OCI-LY7 (cell line): ENCODE measurements around the gene CDH16. TPM values are rescaled to one million over a fixed set of nuclear protein-coding genes. Genes with fewer than 3 reads are reported as not detected.
"Not testable (repeated sequence)": the region's sequence is repeated elsewhere in the genome, so short reads cannot be mapped to it uniquely, and the experiment has no call there.

Experiments used
- BruUV-seq: library from RNA; stranded (reverse); fragments of 400-500 nt; replicated peaks from 2 replicates; lab custom pipeline; 2021; lab: Mats Ljungman, UMichigan
- CTCF ChIA-PET: fragments of 300-600 bp; sonication (Branson Sonifier 250); formaldehyde crosslinking; loops from one replicate; lab custom pipeline; 2022; ENCODE audit warnings: antibody characterized with exemption; ENCODE audit not compliant: unreplicated experiment; lab: Charles Lee
- POLR2A ChIA-PET: fragments of 300-600 bp; sonication (Branson Sonifier 250); formaldehyde crosslinking; loops from one replicate; lab custom pipeline; 2022; ENCODE audit warnings: antibody characterized with exemption; lab: Charles Lee
- DNase-seq: peaks from one replicate; pipeline ENCODE4 v3.0.0-alpha.2; 2015; ENCODE audit warnings: low spot score
- H2AFZ ChIP-seq: fragments of 200-600 bp; sonication (generic), shearing (Covaris generic); 2 replicates; pipeline ENCODE4 v1.6.1; 2014; ENCODE audit warnings: mild to moderate bottlenecking, antibody characterized with exemption, low read length, moderate library complexity
- H3K27ac ChIP-seq: fragments of 200-600 bp; sonication (generic); 2 replicates; pipeline ENCODE4 v1.5.1; 2014; ENCODE audit warnings: mixed run types, low read depth, mild to moderate bottlenecking, moderate library complexity, low read length, inconsistent platforms; ENCODE audit not compliant: poor library complexity, severe bottlenecking
- H3K36me3 ChIP-seq: fragments of 200-600 bp; sonication (generic); 2 replicates; pipeline ENCODE4 v1.6.1; 2014; ENCODE audit warnings: mild to moderate bottlenecking, antibody characterized with exemption, low read length, moderate library complexity, mixed read lengths; ENCODE audit not compliant: insufficient read depth
- H3K4me1 ChIP-seq: fragments of 200-600 bp; sonication (generic); 2 replicates; pipeline ENCODE4 v1.5.1; 2014; ENCODE audit warnings: mild to moderate bottlenecking, low read length; ENCODE audit not compliant: insufficient read depth, poor library complexity, severe bottlenecking
- H3K4me2 ChIP-seq: fragments of 200-600 bp; sonication (generic); 2 replicates; pipeline ENCODE4 v1.6.1; 2014; ENCODE audit warnings: mild to moderate bottlenecking, low read length
- H3K4me3 ChIP-seq: fragments of 200-600 bp; sonication (generic); 2 replicates; pipeline ENCODE4 v1.5.1; 2014; ENCODE audit warnings: mild to moderate bottlenecking, low read depth, low read length; ENCODE audit not compliant: poor library complexity, severe bottlenecking
- H3K79me2 ChIP-seq: fragments of 200-600 bp; sonication (generic); 2 replicates; pipeline ENCODE4 v1.6.1; 2016; ENCODE audit warnings: low read depth, mild to moderate bottlenecking, low read length, moderate library complexity, mixed read lengths; ENCODE audit not compliant: insufficient read depth
- H3K9me2 ChIP-seq: fragments of 200-600 bp; sonication (generic); 2 replicates; pipeline ENCODE4 v1.6.1; 2016; ENCODE audit warnings: mild to moderate bottlenecking, low read length, mixed read lengths; ENCODE audit not compliant: insufficient read depth
- H3K9me3 ChIP-seq: fragments of 200-600 bp; sonication (generic); 2 replicates; pipeline ENCODE4 v1.6.1; 2014; ENCODE audit warnings: mild to moderate bottlenecking, mixed run types, low read length, mixed read lengths
- H4K20me1 ChIP-seq: fragments of 200-600 bp; sonication (generic); 2 replicates; pipeline ENCODE4 v1.6.1; 2014; ENCODE audit warnings: mild to moderate bottlenecking, antibody characterized with exemption, low read length, moderate library complexity, mixed read lengths; ENCODE audit not compliant: insufficient read depth
- CTCF ChIP-seq: fragments of 200-600 bp; sonication (generic); conservative IDR thresholded peaks from 2 replicates; pipeline ENCODE4 v1.5.1; 2014; ENCODE audit warnings: mild to moderate bottlenecking, antibody characterized with exemption, low read length, moderate library complexity, mixed read lengths
- EZH2phosphoT487 ChIP-seq: fragments of 200-600 bp; sonication (generic); IDR thresholded peaks from 2 replicates; pipeline ENCODE4 v1.6.1; 2018; ENCODE audit warnings: low read depth, borderline replicate concordance, mild to moderate bottlenecking, mixed run types, antibody characterized with exemption, low read length, moderate library complexity, mixed read lengths
- intact Hi-C: fragments of 100-400 bp; cut with micrococcal nuclease; formaldehyde crosslinking; loops from one replicate; pipeline ENCODE4 v1.10.0; 2022; ENCODE audit not compliant: unreplicated experiment
- total RNA-seq, 2 experiments: library from RNA; depleted of rRNA in 1 of 2; stranded (reverse); fragments of >200 nt in 1 of 2; shearing (Covaris generic) in 1 of 2; gene quantifications; 2 replicates each; pipeline ENCODE4 v1.2.3, GENCODE V29; 2014 to 2022

The CDH16 gene
- total RNA-seq, 2 experiments from 2014 or later: not detected

GRCh38 chr16:66899310-66899944 is 19.3 kb downstream of the CDH16 start:
- Histone ChIP-seq H3K4me3 (no peak overlapping the region), H3K9me2 (no peaks in the 10 kb centered on the region), H3K4me2 (no peak overlapping the region), H3K9me3 (no peaks in the 10 kb centered on the region), H2AFZ (no peak overlapping the region), H3K79me2 (no peaks in the 10 kb centered on the region), H3K4me1 (no peaks in the 10 kb centered on the region), H4K20me1 (no peaks in the 10 kb centered on the region), H3K27ac (no peak overlapping the region), H3K36me3 (no peaks in the 10 kb centered on the region)
- CTCF ChIA-PET: no interaction called here
- no TSS peak for BruUV-seq
- TF ChIP-seq EZH2phosphoT487 (no peak), CTCF (no peak)
- intact Hi-C loops: loop anchor here (5.0 kb wide), 2 partner anchors 33 to 53 kb away; partner anchors contain the start of gene CIAO2B
- no peak for DNase-seq
- POLR2A ChIA-PET: no interaction called here

- Histone ChIP-seq H3K4me3 (no peak overlapping the region), H3K9me2 (no peaks in the 10 kb centered on the region), H3K36me3 (no peaks in the 10 kb centered on the region), H4K20me1 (no peaks in the 10 kb centered on the region), H3K79me2 (no peaks in the 10 kb centered on the region), H3K4me2 (no peak overlapping the region), H2AFZ (no peak overlapping the region), H3K27ac (no peak overlapping the region), H3K4me1 (no peaks in the 10 kb centered on the region), H3K9me3 (no peaks in the 10 kb centered on the region)
- no peak for DNase-seq
- CTCF ChIA-PET: no interaction called here
- intact Hi-C loops: loop anchor here (5.0 kb wide), 2 partner anchors 33 to 53 kb away; partner anchors contain the start of gene CIAO2B
- TF ChIP-seq CTCF (no peak), EZH2phosphoT487 (no peak)
- POLR2A ChIA-PET: no interaction called here
- no TSS peak for BruUV-seq
Measured at GRCh38 chr16:66898933-66899309, 19.8 kb downstream of the CDH16 start.

- Histone ChIP-seq H3K36me3 (no peaks in the 10 kb centered on the region), H3K4me1 (no peaks in the 10 kb centered on the region), H3K79me2 (no peaks in the 10 kb centered on the region), H4K20me1 (no peaks in the 10 kb centered on the region), H3K9me3 (no peaks in the 10 kb centered on the region), H3K4me2 (no peak overlapping the region), H3K27ac (no peak overlapping the region), H3K9me2 (no peaks in the 10 kb centered on the region), H3K4me3 (no peak overlapping the region), H2AFZ (no peak overlapping the region)
- no TSS peak for BruUV-seq
- DNase-seq: no peak
- TF ChIP-seq CTCF (no peak), EZH2phosphoT487 (no peak)
- ChIA-PET CTCF (no interaction called here), POLR2A (interaction anchor here (0.7 kb wide), 1 partner anchor 11 kb away, joined by 3 read pairs; no protein-coding TSS in a partner anchor)
- intact Hi-C loops: loop anchor here (5.0 kb wide), 2 partner anchors 34 to 54 kb away; partner anchors contain the start of gene CIAO2B
Measured at GRCh38 chr16:66898207-66898606, 20.5 kb downstream of the CDH16 start.

- BruUV-seq, H3K4me1 ChIP-seq: not testable (repeated sequence)
Measured at GRCh38 chr16:66896682-66897081, 22.0 kb downstream of the CDH16 start.

More at GRCh38 chr16:66896682-66897081, 22.0 kb downstream of the CDH16 start:
- H3K9me3 ChIP-seq, H3K36me3 ChIP-seq, H4K20me1 ChIP-seq, H3K79me2 ChIP-seq, CTCF ChIA-PET, H3K4me3 ChIP-seq, DNase-seq, H2AFZ ChIP-seq, H3K4me2 ChIP-seq, H3K27ac ChIP-seq, H3K9me2 ChIP-seq: not testable (repeated sequence)
- intact Hi-C loops: loop anchor here (5.0 kb wide), 2 partner anchors 36 to 56 kb away; partner anchors contain the start of gene CIAO2B
- POLR2A ChIA-PET: interaction anchor here (0.9 kb wide), 1 partner anchor 47 kb away, joined by 5 read pairs; no protein-coding TSS in a partner anchor
